Breast epithelium (tissue), 3 donors: ENCODE data around the gene ACER2.

Source experiments
- CTCF ChIP-seq, 3 donors: fragments of 450-650 bp; IDR thresholded peaks; one replicate each; pipeline ENCODE4 v1.5.1; 2016 to 2017; ENCODE audit warnings: antibody characterized with exemption in 3 of 3, mild to moderate bottlenecking in 3 of 3, moderate library complexity in 3 of 3
- POLR2A ChIP-seq: fragments of 450-650 bp; IDR thresholded peaks from one replicate; pipeline ENCODE4 v1.6.1; 2016; ENCODE audit warnings: antibody characterized with exemption, mild to moderate bottlenecking, moderate library complexity

GRCh38 chr9:19411316-19411715, 2.5 kb downstream of the ACER2 start:
- TF ChIP-seq CTCF (IDR thresholded peaks at IDR 0.05) (no peak), POLR2A (no peak)
